Liver (tissue), 2 donors: ENCODE measurements around the gene MEIS1.

Experiments
- CTCF ChIP-seq: fragments of 150-350 bp; IDR thresholded peaks from 2 replicates; pipeline ENCODE4 v1.5.1; 2017; ENCODE audit warnings: improper control_type of control experiment, low read depth, low read length; ENCODE audit not compliant: missing input control
- MAX ChIP-seq: IDR thresholded peaks from 2 replicates; pipeline ENCODE4 v1.6.1; 2016; ENCODE audit warnings: antibody characterized with exemption
- donor health status: healthy.

- TF ChIP-seq CTCF (no peak), MAX (no peak)
Observed at GRCh38 chr2:66431274-66431642, 3.7 kb upstream of the MEIS1 start.
